Urothelium cell line (cell line): ENCODE measurements around the gene TRIM63.
A peak's percentile ranks its signal among the peaks of the same experiment; 100 is the strongest.

Experiments used
- DNase-seq: peaks from one replicate; pipeline ENCODE4 v3.0.0; 2011; ENCODE audit warnings: low spot score, mixed read lengths
- FAIRE-seq: peaks from 2 replicates; lab custom pipeline; 2011; peaks lifted over from hg19 to GRCh38; lab: Jason Lieb, UNC

TRIM63 gene

DNA sequence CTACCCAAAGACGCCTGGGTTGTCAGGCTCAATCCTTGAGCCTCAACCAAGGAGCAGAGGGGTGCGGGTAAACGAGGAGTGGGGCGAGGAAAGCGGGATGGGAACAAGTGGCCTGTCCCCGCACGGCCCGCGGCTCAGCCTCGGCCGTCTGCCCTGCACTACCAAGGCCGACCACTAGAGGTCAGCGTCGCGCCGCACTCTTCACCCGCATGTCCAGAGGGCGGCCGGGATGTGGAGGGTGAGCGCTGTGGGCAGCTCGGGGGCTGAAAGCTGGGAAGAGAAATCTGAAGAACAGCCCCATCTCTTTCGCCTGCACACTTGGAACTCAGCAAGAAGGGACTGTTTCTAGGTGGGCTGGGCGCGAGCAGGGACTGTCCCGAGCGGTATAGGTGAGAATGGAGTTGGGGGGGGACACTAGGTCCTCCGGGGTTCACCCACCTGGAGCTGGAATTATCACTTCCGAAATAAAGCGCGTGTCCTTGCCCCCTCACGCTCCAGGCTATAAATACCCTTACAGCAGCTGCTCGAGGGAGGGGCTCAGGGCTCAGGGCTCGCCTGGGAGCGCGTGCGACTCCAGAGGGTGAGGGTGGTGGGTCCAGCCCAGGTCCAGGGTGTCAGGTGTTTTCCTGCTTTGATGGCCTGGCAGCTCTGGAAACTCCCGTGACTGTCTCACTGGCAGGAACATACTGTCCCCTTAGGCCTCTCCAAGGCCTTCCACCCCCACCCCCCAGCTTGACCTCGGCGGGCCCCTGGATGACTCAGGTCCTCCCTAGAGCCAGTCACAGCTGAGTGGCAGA lies 31.3 kb downstream of the TRIM63 start:
- peak; percentile 98 for FAIRE-seq
- peak; percentile 92 for DNase-seq

DNA sequence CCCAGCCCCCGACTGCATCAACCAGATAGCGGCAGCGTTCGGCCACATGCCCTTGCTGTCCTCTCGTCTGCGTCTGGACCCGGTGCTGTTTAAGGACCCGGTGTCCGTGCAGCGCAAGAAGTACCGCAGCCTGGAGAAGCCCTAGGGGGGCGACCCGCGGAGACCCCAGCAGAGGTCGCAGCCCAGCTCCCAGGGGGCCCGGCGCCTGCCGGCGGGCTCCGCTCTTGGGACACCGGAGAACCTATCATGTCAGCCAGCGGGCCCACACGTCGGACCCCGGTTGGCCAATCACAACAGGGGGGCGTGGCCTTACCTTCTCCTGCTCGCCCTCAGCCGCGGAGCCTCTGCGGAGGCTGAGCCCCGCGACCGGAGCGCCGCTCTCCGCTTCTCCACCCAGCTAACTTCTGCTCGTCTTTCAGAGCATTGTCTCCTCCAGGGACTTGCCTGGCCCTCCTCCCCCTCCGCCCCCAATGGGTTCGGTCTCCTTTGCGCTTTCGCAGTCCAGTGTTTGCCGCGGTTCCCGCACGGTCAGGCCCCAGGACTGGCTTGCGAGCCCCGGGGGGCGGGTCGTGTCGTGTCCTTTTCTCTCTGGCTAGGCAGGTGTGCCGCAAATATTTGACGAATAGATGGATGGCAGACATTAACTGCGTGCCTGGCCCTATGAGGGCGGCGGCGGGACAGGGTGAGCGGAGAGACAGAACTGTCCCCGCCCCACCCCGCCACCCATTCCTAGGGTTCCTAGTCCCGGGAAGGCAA lies 32.0 kb downstream of the TRIM63 start:
- peak; percentile 98 for DNase-seq
- peak; percentile 81 for FAIRE-seq

DNA sequence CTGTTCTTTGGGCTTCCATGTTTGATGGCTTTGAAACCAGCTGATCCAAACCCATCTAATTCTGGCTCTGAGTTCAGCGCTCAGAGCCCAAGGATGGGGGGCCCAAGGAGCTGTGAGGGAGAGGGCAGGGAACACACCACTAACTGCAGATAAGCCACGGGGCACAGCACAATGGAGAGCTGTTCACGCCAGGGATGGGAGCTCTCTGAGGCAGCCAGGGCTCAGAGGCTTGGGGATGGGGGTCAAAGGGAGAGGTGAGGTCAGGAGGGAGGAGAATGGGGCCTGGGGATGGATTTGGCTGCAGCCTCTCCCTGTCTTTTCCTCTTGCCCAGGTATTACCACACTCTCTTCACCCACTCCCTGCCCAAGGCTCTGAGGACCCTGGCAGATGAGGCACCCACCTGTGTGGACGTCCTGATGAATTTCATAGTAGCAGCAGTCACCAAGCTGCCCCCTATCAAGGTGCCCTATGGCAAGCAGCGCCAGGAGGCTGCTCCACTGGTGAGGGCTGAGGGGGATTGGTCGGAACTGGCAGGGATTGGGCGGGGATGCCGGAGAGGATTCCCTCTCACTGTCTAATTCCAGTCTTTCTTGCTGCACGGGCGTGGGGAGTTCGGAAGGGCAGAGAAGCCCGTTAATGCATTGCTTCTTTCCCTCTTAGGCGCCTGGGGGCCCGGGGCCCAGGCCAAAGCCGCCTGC lies 32.8 kb downstream of the TRIM63 start:
- DNase-seq: peak; percentile 48

DNA sequence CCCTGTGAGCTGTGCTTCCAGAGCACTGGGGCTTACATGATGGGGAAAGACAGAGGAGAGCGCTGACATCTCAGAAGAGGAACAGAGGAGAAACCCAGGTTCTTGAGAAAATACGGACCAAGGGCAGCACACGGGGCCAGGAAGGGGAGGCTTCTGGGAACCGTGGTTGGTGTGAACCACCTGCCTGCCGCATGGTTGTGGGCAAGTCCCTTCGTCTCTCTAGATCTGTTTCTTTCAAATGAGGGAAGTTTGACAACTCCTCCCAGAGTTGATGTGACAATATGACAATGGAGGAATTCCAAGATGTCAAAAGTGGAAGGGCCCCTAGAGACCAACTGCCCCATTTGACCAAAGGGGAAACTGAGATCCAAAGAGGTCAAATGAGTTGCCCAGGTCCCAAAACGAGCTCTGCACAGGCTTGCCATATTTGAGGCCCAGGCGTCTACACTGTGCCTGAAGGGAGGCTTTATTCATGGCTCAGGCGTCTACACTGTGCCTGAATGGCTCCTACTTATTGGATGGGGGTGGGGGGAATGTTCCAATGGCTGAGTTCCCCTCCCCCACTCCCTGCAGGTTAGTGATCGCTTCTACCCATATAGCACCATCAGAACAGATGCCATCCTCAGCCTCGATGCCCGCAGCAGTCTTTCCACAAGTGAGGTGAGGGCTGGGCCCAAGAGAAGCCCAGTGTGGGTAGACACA lies 34.6 kb downstream of the TRIM63 start:
- FAIRE-seq: no peak

More for the DNA sequence above, 32.8 kb downstream of the TRIM63 start:
- FAIRE-seq: no peak

DNA sequence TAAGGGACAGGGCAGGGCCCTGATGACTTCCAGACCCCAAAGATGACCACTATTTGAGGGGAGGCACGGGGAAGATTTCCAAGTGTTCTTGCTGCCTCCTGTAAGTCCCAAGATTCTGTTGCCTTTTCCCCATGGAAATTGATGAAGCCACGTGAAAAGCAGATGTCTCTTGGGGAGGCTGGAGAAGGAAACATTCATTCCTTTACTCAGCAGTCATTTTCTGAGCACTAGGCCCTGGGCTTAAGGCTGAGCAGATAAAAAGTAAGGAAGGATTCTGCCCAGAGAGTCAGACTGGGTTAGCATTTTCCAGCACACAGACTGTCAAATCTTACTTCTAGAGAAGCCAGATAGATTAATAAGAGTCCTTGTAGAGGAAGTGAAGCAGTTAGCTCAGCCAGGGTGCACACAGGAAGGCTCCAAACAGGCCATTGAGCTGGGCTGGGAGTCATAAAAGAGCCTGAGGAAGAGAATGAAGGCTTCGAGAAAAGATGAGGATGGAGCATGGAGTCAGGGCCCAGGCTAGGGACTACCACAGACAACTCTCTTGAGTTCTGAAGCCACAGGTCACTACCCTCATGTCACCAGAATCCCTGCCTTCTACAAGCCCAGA lies 35.7 kb downstream of the TRIM63 start:
- FAIRE-seq (no peak), DNase-seq (no peak)

More for the DNA sequence above, 34.6 kb downstream of the TRIM63 start:
- DNase-seq: no peak

DNA sequence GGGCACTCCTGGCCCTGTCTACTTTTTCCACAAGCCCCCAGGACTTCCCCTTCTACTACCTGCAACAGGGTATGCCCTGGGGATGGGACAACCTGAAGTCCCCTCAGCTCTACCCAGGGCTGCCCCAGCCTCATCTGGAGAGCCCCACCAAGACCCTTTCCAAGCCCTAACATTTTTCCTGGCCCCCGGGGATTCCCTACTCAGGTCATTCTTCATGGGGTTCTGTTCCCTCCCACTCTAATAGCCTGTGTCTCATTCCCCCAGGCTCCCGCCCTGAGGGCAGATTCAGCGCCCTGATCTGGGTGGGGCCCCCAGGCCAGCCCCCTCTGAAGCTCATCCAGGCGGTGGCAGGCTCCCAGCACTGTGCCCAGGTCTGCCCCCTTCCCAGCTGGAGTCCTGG lies 36.2 kb downstream of the TRIM63 start:
- FAIRE-seq: no peak

DNA sequence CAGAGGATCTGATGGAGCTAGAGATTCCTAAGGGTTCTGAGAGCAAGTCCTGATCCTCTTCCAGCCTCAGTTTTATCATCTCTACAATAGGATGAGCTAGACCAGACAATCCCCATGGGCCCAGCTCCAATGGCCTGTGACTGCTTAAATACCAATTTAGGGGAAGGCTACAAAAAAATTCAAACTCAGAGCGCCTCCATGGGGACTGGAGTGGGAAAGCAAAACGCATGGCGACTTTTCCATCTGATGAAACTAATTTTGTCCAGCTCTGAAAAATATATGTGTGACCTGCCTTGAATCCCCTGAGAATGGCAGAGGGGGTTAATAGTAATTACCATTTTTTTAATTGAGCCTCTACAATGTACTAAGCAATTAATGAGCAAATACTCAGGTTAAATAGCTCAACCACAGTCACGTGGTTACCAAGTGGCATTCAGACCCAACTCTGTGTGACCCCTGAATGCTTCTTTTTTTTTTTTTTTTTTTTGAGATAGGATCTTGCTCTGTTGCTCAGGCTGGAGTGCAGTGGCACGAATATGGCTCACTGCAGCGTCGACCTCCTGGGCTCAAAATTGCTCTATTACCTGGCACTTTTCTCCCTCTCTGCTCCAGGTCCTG lies 37.5 kb downstream of the TRIM63 start:
- FAIRE-seq: no peak
- DNase-seq: no peak

More for the DNA sequence above, 36.2 kb downstream of the TRIM63 start:
- DNase-seq: no peak

DNA sequence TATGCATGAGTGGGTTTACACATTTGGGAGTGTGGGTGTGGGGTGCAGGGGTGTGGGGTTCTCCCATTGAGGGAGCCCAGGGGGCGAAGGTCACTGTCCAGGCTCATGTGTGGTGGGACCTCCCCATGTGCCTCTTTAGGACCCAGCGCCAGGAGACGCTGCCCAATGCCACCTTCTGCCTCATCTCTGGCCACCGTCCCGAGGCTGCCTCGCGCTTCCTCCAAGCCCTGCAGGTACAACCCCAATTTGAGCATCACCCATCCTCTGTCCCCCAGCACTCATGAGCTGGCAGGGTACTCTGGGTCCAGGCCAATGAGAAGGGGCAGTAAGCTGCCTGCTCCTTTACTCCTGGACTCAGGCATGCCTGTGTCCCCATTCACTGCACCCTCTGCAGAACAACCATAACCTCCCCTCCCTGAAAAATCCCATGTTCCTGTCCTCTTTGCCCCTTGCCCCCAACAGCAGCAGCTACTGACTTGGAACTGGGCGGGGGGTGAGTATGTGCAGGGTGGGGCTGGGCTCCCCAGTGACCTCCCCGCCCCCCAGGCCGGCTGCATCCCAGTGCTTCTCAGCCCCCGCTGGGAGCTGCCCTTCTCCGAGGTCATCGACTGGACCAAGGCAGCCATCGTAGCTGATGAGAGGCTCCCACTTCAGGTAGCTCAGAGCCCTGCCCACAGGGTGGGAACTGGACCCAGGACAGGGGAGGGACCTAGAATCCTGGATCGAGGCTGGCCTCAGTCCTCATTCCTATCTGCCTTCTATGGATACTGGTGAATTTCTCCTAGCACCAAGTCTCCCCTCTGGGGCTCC lies 38.2 kb downstream of the TRIM63 start:
- FAIRE-seq: no peak

DNA sequence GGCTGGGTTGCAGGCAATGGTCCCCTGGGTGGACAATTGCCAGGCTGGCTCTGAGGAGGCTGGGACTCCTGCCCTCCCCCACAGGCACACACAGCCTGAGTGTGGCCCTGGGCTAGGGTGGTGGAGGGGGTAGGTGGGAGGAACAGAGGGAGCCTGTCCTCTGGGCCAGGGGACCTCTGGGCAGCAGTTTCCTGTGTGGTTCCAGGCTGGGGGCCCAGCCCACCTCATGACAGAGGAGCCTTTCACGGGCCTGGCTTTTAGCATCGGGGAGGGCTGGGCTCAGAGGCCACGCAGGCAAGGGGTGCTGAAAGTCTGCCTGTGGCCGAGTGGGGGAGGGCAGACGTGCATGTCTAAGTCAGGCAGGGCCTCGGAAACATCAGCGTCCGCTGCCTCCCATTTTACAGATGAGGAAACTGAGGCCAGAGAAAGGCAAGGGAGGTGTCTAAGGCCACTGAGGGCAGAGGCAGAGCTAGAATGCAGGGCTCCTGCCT lies 38.9 kb downstream of the TRIM63 start:
- DNase-seq (no peak), FAIRE-seq (no peak)

More for the DNA sequence above, 38.2 kb downstream of the TRIM63 start:
- no peak for DNase-seq

DNA sequence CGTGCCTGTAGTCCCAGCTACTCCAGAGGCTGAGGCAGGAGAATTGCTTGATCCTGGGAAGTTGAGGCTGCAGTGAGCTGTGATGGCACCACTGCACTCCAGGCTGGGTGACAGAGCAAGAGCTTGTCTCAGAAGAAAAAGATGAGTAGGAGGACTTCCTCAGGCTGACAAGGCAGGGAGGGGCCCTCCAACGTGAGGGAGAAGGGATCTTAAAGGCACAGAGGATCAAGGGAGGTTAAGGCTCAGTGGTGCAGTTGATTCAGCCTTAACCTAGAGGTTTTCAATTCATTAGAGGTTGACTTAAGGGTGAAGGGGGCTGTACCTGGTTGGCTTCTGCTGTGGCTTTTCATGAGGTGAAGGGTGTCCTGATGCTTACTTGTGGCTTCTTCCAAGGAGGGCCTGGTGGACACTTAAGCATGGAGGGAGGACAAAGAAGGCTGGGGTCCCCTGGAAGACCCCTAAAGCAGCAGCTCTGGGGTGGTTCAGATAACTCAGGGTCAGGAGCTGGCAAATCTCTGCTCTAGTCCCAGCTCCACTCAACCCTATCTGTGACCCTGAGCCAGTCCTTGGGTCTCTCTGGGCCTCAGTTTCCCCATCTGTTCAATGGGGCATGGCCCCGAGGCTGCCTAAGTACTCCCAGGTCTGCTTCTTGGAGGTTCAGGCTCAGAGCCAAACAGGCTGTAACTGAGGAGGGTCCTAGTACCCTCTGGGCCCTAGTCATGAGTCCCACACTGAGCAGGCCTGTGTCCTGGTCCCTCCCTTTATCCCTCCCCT lies 39.5 kb downstream of the TRIM63 start:
- no peak for FAIRE-seq
- no peak for DNase-seq

DNA sequence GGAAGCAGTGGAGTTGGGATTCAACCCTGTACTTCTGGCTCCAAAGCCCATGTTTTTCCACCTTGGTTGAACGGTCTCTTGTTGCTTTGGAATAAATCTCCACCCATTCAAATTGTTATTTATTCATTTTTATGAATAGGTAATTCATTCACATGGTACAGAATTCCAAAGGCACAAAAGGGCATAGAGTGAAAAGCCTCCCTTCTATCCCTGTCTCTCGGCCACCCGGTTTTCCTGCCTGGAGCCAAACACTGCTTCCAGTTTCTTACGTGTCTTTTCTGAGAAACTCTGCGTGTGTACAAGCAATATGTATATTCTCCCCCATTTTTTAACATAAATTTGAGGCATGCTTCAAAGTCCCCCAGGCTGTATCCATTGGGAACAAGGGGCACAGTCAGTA lies 41.9 kb downstream of the TRIM63 start:
- no peak for DNase-seq
- FAIRE-seq: no peak

DNA sequence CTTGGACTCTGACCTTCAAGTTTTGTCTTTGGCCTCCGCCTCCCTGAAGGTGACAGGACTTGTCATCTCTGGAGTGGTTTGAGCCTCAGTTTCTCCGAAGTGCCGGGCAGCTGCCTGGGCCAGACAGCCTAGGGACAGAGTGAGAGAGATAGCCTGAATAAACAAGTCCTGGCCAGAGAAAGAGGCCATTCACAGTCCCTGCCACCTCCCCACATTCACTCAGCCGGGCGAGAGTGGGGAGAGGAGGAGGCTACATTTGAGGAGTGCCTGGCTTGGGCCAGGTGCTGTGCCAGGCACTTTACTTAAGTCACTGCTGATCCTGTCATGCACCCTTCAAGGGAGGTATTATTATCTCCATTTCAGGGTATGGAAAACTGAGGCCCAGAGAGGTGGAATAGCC lies 42.4 kb downstream of the TRIM63 start:
- FAIRE-seq (no peak), DNase-seq (no peak)

DNA sequence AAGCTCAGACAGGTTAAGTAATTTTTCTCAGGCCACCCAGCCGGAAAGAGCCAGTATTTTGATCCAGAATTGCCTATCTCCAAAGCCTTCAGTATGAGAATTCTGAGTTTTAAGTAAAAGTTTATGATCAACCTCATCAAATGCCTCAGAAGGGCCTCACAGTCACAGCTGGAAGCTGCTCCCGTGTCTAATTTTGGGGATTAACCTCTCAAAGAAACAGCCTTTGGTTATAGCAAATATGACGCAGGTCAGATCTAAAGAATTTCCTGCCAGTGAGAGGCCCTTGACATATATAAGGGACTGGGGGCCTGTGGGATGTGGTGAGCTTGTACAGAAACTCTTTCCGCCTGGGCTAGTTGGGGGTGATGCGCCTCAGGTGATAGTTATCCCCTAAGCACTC lies 43.6 kb downstream of the TRIM63 start:
- no peak for DNase-seq
- FAIRE-seq: no peak

DNA sequence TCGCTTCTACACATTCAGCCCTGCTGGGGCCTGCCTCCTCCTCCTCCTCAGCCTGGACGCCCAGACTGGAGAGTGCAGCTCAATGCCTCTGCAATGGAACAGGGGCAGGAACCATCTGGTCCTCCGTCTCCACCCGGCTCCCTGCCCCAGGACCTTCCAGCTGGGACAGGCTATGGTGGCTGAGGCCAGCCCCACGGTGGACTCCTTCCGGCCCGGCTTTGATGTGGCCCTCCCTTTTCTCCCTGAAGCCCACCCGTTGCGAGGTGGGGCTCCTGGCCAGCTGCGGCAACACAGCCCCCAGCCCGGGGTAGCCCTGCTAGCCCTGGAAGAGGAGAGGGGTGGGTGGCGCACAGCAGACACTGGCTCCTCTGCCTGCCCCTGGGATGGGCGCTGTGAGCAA lies 44.4 kb downstream of the TRIM63 start:
- FAIRE-seq (no peak), DNase-seq (no peak)

DNA sequence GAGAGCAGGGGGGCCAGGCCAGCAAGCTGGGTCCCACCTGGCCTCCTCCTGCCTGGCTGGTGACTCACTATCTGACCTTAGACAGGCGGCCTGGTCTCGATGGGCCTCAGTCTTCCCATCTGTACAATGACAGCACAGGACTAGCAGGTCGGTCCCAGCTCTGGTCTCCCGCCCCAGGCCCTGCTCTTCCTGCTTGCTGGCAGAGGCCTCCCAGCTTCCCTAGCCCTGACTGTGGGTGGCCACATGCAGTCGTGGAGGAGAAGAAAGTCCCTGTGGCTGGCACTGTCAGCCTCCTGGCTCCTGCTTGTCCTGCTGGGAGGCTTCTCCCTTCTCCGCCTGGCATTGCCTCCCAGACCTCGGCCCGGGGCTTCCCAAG lies 45.0 kb downstream of the TRIM63 start:
- no peak for FAIRE-seq
- no peak for DNase-seq

DNA sequence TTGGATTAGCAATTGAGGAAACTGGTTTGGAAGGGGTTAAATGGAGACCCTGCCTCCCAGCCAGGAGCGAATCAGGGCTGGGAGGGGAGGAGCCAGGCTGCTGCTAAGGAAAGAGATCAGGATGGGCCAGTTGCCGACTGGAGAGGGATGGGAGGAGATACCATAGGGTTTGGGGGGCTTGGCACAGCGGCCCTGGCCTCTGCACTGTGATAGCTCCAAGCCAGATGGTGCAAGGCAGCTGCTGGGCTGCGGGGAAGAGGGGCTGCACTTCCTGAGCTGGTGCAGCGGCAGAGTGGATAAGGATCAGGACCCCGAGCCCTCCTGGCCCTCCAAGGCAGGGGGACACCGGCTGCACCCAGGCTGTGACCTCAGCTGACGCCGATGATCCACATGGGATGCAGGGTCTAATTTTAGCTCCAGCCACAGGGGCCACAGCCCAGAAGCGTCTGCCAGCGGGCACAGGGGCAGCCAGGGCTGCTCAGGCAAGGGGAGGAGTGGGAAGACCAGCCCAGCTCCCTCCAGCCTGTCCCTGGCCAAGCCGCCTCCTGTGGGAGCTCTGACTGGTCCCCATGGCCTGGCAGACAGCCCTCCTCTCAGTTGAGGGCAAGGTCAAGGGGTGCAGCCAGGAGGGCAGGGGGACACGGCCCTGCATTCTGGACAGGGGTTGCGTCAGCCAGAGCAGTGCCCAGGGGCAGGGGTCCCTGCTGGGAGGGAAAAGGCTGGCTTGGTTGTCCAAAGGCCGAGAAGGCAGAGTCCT lies 45.6 kb downstream of the TRIM63 start, which contains the start of gene EXTL1:
EXTL1 (plus strand) TSS at position 129 of the 757 bp plus-strand sequence. CDS start 872 bp downstream, outside the sequence.
- FAIRE-seq (no peak), DNase-seq (no peak)

DNA sequence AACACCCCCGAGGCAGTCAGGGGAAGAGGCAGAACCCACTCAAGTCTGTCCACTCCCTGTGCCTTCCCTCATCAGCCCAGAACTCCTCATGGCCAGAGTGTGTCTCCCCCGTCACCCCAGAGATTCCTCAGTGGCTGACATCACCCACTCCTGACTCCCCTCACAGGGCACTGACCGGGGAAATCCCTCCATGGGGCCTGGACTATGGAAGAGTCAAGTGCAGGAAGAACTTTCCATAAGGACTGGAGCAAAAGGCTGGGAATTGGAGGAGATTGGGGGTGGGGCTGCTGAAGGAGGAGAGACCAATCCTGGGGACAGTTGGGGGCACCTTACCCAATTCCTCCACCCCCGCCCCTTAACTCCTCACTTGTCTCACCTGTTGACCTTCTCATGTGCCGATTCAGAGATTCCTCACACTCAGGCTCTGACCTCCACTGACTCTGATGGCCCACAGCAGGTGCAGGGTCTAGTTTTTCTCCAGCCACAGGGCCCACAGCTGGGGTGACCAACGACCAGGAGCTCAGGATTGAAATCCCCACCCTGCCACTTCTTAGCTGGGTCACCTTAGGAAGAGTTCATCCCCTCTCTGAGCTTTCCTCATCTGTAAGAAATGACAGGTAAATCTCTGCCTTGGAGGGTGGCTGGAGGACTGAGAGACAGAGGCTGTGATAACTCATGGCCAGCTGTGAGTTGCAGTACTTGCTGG lies 46.3 kb downstream of the TRIM63 start:
- DNase-seq: no peak
- no peak for FAIRE-seq
